Testis (tissue), 2 donors: Measurements from ENCODE around the gene NKX6-2.

Experiments used
- CTCF ChIP-seq, 3 experiments: fragments of 450-650 bp in 2 of 3; fragments of 200-600 bp in 1 of 3; sonication (generic) in 1 of 3; IDR thresholded peaks; one replicate each; pipeline ENCODE4 v1.5.1; 2016 to 2019; ENCODE audit warnings: antibody characterized with exemption in 3 of 3, mild to moderate bottlenecking in 2 of 3, moderate library complexity in 1 of 3
- POLR2A ChIP-seq: fragments of 450-650 bp; IDR thresholded peaks from one replicate; pipeline ENCODE4 v1.6.1; 2017; ENCODE audit warnings: antibody characterized with exemption, mild to moderate bottlenecking, moderate library complexity

DNA sequence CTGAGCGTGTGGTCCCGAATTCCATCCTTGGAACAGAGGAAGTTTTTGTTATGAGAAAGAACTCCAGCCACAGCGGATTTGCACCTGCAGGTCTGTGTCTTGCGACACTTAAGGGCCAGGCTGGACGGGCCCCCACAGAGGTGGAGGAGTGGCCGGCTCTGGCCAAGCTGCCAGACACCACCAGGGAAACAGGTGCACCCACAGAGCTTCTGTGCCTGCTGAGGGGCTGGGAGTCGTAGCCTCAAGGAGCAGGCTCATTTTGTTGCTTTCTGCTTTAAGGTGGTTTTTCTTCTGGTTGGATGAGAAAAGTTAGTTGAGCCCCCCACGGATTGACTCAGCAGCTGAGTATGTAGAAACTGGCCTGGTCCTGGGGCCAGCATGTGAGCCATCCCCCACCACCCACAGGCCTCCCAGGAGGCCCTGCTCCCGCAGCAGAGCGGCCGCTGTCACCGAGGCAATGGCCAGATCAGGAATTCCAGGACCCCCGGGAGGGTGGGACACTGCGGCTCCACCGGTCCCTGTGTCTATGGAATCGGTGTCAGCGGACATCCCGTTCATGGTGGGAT, 41.9 kb downstream of the NKX6-2 start:
- no peak for TF ChIP-seq CTCF (IDR thresholded peaks at IDR 0.05)
- TF ChIP-seq POLR2A = no peak
